ENCODE results near the gene AK9. TPM values are rescaled to one million over a fixed set of nuclear protein-coding genes. Genes with fewer than 3 reads are reported as not detected.

Gene AK9
- polyA plus RNA-seq, 3 donors from 2014 or later: 6.3 to 9.2 (median 9.1) TPM

DNA sequence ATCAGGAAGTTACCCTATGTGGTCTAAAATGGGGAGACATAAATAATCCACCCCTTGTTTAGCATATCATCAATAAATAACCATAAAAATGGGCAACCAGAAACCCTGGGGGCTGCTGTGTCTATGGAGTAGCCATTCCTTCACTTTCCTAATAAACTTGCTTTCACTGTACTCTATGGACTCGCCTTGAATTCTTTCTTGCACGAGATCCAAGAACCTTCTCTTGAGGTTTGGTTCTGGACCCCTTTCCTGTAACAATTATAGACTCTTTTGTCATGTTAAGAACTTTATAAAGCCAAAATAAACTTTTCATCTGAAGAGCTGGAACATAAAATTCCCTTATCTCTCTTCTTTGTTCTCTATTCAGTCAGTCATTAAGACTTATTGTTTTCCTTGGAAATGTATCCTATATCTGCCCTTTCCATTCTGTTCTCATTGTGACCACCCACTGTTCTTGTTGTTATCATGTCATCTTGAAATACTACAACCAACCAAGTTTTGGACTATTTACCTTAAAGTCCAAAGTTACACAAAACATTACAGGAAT, 178.7 kb downstream of the AK9 start:
- Mint-ChIP-seq H3K4me1 (peaks cover 27 to 28% of the 10 kb centered on the region in 2 donors), H3K36me3 (peaks cover 0 to 5% (median 1%) of the 10 kb centered on the region in 3 donors), H3K9me3 (no peaks in the 10 kb centered on the region), H3K4me3 (no peak overlapping the region), H3K27me3 (ENCODE audit: low read depth in 3 of 3) (no peaks in the 10 kb centered on the region), H3K27ac (no peak overlapping the region)
- no peak for DNase-seq

DNA sequence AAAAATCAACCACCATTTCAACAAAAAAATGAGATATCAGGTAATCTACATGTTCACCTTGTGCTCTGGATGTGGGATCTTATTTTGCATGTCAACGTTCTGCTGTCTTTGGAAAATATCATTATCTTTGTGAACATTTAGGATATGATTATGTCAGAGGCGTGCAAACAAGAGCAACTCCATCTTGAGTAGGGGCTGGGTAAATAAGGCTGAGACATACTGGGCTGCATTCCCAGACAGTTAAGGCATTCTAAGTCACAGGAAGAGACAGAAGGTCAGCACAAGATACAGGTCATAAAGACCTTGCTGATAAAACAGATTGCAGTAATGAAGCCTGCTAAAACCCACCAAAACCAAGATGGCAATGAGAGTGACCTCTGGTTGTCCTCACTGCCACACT, 179.2 kb downstream of the AK9 start:
- no peaks in the 10 kb centered on the region for H3K27me3 Mint-ChIP-seq (ENCODE audit: low read depth in 3 of 3)
- no peak overlapping the region for H3K27ac Mint-ChIP-seq
- H3K4me3 Mint-ChIP-seq: no peak overlapping the region
- no peak for DNase-seq
- peaks cover 22 to 23% of the 10 kb centered on the region in 2 donors for H3K4me1 Mint-ChIP-seq
- H3K36me3 Mint-ChIP-seq: peaks cover 0 to 5% (median 5%) of the 10 kb centered on the region in 3 donors
- no peaks in the 10 kb centered on the region for H3K9me3 Mint-ChIP-seq

DNA sequence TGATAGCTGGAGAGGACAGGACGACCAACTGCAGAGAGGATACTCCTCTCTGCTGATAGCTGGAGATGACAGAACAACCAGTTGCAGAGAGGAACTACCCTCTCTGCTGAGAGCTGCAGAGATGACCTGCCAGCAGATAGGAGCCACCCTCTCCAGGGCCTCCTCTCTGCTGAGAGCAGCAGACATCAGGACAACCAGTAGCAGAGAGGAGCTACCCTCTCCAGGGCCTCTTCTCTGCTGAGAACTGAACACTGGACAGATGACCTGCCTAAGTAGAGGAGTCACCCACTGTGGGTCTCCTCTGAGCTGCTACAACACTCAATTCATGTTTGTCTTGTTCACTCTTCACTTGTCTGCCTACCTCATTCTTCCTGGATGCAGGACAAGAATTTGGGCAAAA, 180.6 kb downstream of the AK9 start:
- Mint-ChIP-seq H3K27me3 (ENCODE audit: low read depth in 3 of 3) (no peaks in the 10 kb centered on the region), H3K4me3 (no peak overlapping the region), H3K4me1 (peaks cover 9% of the 10 kb centered on the region in 2 donors), H3K36me3 (peaks cover 0 to 5% (median 5%) of the 10 kb centered on the region in 3 donors), H3K27ac (peak overlapping the region in 1 of 6 donors; percentile 30), H3K9me3 (no peaks in the 10 kb centered on the region)
- no peak for DNase-seq

DNA sequence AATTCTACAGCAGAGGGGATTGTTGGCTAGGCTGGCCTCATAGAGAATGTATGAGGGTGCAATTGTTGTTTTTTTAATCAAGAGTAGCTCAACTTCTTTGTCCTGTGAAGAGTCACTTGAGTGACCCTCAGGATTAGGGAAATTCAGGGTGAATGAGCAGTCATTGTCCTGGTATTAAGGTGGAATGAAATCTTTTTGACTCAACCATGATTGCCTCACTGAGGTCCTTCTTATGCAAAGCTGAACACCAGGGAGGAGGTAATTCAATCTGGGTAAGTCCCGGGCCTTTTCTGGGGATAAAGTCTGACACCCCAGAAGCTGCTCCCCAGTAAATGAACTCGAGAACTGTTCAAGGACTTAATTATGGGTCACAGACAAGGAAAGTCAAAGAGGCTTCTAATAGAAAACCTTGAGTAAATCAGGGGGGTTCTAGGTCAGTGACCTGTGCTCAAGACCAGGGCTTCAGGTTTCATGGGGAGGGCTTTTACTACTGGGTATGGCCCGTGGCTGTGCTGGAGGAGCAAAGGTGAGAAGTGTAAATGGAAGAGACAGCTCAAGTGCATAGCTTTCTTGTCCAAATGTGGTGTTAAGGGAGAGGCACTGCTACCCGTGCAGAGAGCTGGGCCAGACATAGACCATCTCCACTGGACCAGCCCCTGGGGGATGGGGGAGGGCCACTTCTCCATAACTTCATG, 182.7 kb downstream of the AK9 start:
- no peak for DNase-seq
- H3K9me3 Mint-ChIP-seq: no peaks in the 10 kb centered on the region
- no peak overlapping the region for H3K27ac Mint-ChIP-seq
- no peaks in the 10 kb centered on the region for H3K27me3 Mint-ChIP-seq (ENCODE audit: low read depth in 3 of 3)
- H3K4me3 Mint-ChIP-seq: no peak overlapping the region
- peaks cover 0 to 5% (median 5%) of the 10 kb centered on the region in 3 donors for H3K36me3 Mint-ChIP-seq
- no peaks in the 10 kb centered on the region for H3K4me1 Mint-ChIP-seq

DNA sequence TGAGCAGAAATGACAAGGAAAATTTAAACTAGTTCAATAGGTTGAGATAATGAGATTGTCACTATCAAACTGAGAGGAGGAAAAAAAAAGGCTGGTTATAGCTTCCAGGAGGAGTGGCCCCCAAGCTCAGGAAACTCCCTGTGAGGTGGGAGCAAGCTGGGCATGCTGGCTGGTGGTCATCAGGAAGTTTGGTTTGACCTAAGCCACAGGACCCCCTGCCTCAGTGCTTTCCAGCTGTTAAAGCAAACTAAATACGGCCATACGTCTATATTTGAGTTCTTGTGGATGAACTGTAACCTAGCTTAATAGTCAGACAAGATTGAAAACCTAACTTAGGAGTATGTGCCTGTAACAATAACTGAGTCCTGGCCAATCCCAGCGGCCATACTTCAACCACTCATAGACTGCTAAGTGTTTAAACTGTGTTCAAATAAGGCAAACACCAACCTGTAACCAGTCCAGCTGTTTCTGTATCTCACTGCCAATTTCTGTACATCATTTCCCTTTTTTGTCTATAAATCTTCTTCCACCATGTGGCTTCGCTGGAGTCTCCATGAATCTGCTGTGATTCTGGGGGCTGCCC, 183.4 kb downstream of the AK9 start:
- no peak overlapping the region for H3K27ac Mint-ChIP-seq
- no peaks in the 10 kb centered on the region for H3K9me3 Mint-ChIP-seq
- DNase-seq: no peak
- no peak overlapping the region for H3K4me3 Mint-ChIP-seq
- no peaks in the 10 kb centered on the region for H3K4me1 Mint-ChIP-seq
- H3K27me3 Mint-ChIP-seq (ENCODE audit: low read depth in 3 of 3): no peaks in the 10 kb centered on the region
- peaks cover 0 to 5% (median 5%) of the 10 kb centered on the region in 3 donors for H3K36me3 Mint-ChIP-seq

DNA sequence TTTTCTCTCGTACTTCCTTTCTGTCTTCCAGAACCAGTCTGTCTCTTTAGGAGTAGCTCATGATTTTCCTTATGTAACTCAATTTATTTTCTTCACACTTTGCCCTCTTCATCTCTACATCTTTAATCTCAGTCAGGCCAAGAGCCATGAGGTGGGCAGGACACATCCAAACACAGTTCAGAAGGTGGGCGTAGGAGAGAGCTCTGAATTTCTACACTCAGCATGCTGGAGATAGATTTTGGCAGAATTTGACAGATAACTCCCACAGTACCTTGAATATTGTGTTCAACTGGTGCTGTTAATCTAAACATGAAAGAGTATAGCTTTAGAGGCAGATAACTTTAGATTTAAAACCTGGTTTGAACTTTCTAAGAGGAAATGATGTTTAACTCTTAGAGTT, 184.2 kb downstream of the AK9 start:
- no peaks in the 10 kb centered on the region for H3K4me1 Mint-ChIP-seq
- peaks cover 0 to 5% (median 3%) of the 10 kb centered on the region in 3 donors for H3K36me3 Mint-ChIP-seq
- H3K27ac Mint-ChIP-seq: no peak overlapping the region
- no peaks in the 10 kb centered on the region for H3K9me3 Mint-ChIP-seq
- DNase-seq: no peak
- no peaks in the 10 kb centered on the region for H3K27me3 Mint-ChIP-seq (ENCODE audit: low read depth in 3 of 3)
- no peak overlapping the region for H3K4me3 Mint-ChIP-seq

DNA sequence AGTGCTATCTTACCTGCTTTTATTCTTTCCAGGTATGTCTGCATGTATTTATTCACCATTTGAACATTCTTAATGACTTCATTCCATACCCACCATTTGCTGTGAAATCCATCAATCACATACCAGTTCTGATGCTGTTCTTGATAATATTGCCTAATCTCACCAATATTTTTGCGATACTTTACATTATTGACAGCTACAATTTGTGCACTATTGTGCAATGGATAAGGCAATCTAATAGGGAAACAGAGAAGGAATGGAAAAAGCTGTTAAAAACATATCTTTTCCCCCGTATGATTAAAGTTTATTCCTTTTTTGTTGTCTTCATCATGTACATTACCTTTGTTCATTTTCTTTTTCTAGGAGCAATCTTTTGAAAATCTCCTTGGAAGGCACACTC, 184.7 kb downstream of the AK9 start:
- H3K9me3 Mint-ChIP-seq: no peaks in the 10 kb centered on the region
- H3K27me3 Mint-ChIP-seq (ENCODE audit: low read depth in 3 of 3): no peaks in the 10 kb centered on the region
- no peak overlapping the region for H3K4me3 Mint-ChIP-seq
- H3K36me3 Mint-ChIP-seq: peaks cover 0 to 5% (median 3%) of the 10 kb centered on the region in 3 donors
- no peak for DNase-seq
- H3K27ac Mint-ChIP-seq: no peak overlapping the region
- H3K4me1 Mint-ChIP-seq: no peaks in the 10 kb centered on the region

DNA sequence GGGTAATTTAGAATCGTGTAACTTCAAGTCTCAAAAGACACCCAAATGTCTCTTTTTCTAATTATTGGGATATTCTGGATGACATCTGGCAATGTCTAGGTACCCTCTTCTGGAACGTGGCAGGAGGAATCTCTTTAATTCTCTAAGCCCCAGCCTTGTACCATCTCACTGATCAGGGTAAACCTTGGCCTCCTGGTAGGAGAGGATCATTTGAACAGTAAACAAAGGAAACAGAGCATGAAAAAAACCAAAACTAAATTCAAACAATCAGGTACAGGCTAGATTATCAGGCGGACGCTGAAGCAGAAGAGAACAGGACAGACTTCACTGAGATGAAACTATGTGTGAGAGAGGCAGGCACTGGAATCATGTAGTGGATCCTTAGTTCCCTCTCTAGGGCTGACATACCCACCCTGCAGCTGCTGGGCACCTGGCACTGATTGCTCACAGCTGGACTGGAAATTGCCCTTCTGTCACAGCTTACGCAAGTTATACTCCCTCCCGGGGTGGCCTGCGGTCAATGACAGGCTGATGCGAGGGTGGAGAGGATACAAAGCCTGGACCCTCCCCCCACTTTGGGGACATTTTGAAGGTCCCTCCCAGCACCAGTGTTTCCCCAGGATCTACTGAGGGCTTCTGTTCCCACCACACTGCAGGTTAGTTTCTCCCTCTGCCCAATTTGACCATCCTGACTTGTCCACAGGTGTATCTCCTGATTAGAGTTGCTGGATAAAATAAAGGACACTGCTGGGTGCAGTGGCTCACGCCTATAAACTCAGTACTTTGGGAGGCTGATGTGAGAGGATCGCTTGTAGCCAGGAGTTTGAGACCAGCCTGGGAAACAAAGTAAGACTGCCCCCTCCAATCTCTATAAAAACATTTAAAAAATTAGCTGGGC, 187.4 kb downstream of the AK9 start:
- Mint-ChIP-seq H3K27me3 (ENCODE audit: low read depth in 3 of 3) (peaks cover 0 to 4% (median 0%) of the 10 kb centered on the region in 3 donors), H3K4me1 (no peaks in the 10 kb centered on the region), H3K4me3 (no peak overlapping the region), H3K9me3 (no peaks in the 10 kb centered on the region), H3K36me3 (peaks cover 0 to 5% (median 2%) of the 10 kb centered on the region in 3 donors), H3K27ac (no peak overlapping the region)
- DNase-seq: no peak

DNA sequence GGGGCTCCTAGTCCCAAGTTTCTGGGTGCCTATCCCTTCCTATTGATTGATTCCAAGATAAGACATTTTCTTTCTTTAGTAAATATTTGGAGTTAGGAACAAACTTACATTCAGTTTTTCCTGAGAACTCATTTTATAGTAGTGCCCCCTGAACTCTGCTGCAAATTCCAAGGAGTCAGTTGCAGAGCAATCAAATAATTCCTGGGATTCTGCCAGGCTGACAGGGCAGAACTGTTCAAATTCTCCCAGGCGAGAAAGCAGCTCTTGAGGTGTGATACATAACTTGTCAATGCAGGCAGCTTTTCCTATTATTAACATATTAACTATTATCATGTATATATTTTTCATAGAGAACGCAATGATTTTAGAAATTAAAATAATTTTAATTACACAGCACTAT, 192.1 kb downstream of the AK9 start:
- Mint-ChIP-seq H3K27ac (no peak overlapping the region), H3K27me3 (ENCODE audit: low read depth in 3 of 3) (peaks cover 0 to 4% (median 0%) of the 10 kb centered on the region in 3 donors), H3K4me1 (no peaks in the 10 kb centered on the region), H3K36me3 (no peaks in the 10 kb centered on the region), H3K4me3 (no peak overlapping the region), H3K9me3 (no peaks in the 10 kb centered on the region)
- no peak for DNase-seq

DNA sequence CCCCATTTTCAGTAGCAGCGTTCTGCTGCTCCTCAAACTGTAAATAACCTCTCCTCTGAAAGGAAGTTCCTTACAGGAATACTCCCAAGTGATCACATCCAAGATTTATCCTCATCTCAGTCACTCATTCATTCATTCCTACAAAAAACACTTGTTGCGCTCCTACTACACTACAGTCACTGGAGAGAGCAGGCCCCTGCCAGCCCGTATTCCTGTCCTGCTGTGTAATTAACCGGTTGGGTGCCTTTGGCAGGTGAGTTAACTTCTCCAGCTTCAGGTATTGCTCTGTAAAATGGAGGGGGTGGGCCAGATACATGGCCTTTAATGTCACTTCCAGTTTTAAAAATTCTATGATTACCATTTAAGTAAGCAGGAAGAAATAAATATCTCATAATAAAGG, 192.9 kb downstream of the AK9 start:
- Mint-ChIP-seq H3K27ac (no peak overlapping the region), H3K9me3 (no peaks in the 10 kb centered on the region)

DNA sequence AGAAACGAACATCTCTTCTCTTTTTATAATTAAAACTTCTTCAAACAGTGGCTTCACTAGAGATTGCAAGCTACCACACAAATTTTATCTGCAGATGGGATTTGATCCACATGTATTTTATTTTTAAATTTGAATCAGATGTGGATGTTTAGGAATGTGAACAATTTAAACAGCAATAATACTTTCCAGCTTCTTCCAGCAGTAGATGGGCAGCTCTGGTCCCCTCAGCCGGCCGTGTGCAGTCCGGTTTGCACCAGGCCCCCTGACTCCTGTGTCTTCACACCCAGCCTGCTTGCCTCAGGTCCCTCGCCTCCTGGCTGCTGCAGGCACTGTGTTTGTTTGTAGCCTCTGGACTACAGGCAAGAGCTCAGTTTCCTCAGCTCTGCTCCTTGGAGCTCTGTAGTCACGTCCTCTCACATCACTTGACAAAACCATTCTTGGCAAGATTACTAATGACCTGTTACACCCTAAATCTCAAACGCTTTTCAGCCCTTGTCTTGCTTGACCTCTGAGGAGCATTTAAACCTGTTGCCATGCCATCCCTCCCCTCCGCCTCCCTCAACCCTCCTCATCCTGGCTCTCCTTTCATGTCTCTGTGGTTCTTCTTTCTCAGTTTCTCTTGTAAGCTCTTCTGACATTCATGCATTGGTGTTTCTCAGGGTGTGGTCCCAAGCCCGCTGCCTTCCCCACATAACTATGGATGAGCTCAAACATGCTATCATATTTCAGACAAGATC, 194.8 kb downstream of the AK9 start:
- H3K4me1 Mint-ChIP-seq: peaks cover 9% of the 10 kb centered on the region in 2 donors
- peaks cover 0 to 4% (median 0%) of the 10 kb centered on the region in 3 donors for H3K27me3 Mint-ChIP-seq (ENCODE audit: low read depth in 3 of 3)
- no peak overlapping the region for H3K27ac Mint-ChIP-seq
- H3K36me3 Mint-ChIP-seq: no peaks in the 10 kb centered on the region
- DNase-seq: no peak
- no peaks in the 10 kb centered on the region for H3K9me3 Mint-ChIP-seq
- H3K4me3 Mint-ChIP-seq: no peak overlapping the region

More for the DNA sequence above, 192.9 kb downstream of the AK9 start:
- Mint-ChIP-seq H3K36me3 (no peaks in the 10 kb centered on the region), H3K4me1 (no peaks in the 10 kb centered on the region), H3K27me3 (ENCODE audit: low read depth in 3 of 3) (peaks cover 0 to 4% (median 0%) of the 10 kb centered on the region in 3 donors), H3K4me3 (no peak overlapping the region)
- DNase-seq: no peak

DNA sequence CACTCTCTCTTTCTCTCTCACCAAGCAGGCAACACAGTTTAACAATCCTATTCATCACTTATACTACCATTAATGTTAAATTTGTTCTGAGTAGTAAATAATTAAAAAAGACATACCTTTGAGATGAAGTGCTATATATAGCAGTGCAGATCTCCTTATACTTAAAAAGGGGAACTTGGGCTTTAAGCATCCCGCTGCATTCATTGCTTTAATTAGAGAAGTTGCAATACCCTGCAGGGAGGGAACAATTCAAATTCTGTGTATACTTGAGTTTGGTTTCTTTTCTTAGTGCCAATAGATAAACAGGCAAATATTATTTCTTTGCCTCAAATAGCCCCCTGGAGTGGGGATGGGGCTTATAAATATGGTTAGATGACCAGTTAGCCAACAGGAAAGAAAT, 197.1 kb downstream of the AK9 start:
- no peaks in the 10 kb centered on the region for H3K27me3 Mint-ChIP-seq (ENCODE audit: low read depth in 3 of 3)
- H3K4me1 Mint-ChIP-seq: peaks cover 18 to 21% of the 10 kb centered on the region in 2 donors
- H3K36me3 Mint-ChIP-seq: no peaks in the 10 kb centered on the region
- no peaks in the 10 kb centered on the region for H3K9me3 Mint-ChIP-seq
- no peak overlapping the region for H3K27ac Mint-ChIP-seq
- DNase-seq: no peak
- no peak overlapping the region for H3K4me3 Mint-ChIP-seq

DNA sequence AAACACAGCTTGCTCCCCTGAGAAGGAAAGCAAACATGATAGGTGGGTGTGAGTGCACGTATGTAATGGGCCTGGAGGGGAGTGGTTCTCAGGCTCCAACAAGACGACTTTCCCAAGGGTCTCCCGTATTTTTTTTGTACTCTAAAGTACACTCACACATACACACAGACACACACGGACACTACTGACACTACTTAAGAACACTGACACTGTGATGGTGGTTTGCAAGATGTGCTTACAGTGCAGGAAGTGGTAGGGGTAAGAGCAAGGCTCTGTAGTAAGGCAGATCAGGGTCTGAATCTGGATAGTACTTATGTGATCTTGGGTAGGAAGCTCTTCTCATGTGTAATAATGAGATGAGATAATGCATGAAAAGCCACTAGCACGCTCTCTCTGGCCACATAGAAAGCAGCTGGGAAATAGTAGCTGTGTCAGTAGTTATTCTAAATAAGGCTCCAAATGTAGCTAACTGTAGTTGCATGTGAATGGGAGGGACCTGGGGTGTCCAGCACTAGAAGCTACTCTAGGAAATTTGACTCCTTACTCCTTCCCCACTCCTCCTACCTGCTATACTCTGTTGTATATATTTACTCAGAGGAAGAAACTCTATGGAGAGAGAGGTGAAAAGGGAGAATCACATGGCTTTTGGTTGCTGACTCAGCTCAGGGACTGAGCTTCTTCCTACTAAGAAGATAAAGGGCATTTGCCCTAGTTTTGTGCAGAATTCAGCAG, 199.6 kb downstream of the AK9 start:
- peak overlapping the region; percentile 27 to 91 (median 84) for H3K27ac Mint-ChIP-seq
- no peaks in the 10 kb centered on the region for H3K27me3 Mint-ChIP-seq (ENCODE audit: low read depth in 3 of 3)
- peaks cover 18 to 21% of the 10 kb centered on the region in 2 donors for H3K4me1 Mint-ChIP-seq
- no peaks in the 10 kb centered on the region for H3K9me3 Mint-ChIP-seq
- peak; percentile 10 to 53 (median 35) for DNase-seq
- no peaks in the 10 kb centered on the region for H3K36me3 Mint-ChIP-seq
- H3K4me3 Mint-ChIP-seq: peak overlapping the region; percentile 8 to 71 (median 31)

Measured in immature natural killer cell (primary cell).